GM12892 (cell line): ENCODE measurements around the gene LDB3.

ENCODE experiments used
- POLR2A ChIP-seq: IDR thresholded peaks from 2 replicates; pipeline ENCODE4 v1.6.1; 2011; ENCODE audit warnings: low read depth, low read length, control low read depth
- TAF1 ChIP-seq: IDR thresholded peaks from 2 replicates; pipeline ENCODE4 v1.6.1; 2011; ENCODE audit warnings: low read depth, mild to moderate bottlenecking, control low read depth, low read length, borderline replicate concordance

GRCh38 chr10:86775870-86776180 is 107.5 kb downstream of the LDB3 start:
- TF ChIP-seq TAF1 (no peak), POLR2A (no peak)
